ENCODE measurements around the gene CLIC4.

DNA sequence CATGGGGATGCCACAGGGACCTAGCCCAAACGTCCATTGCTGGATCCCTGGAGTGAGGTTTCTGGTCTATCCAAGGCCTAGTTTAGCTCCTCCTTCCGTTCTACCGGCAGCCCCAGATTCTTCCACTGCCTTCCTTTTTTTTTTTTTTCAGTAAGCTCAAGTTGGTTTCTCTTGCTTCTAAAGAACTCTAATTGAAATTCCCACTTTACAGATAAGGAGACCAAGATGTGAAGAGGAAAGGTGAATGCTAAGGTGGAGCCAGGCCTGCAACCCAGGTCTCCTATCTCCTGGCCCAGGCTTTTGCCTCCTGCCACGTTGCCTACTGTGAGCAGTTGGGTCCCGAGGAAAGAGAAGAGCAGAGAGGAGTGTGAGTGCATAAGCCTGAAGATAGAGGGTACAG is 31.5 kb upstream of the CLIC4 start:
- TF ChIP-seq ARNTL (CRISPR knock-in tag; IDR thresholded peaks at IDR 0.05; ENCODE audit: borderline replicate concordance, low read depth) = no peak
- TF ChIP-seq, protein P1, sequence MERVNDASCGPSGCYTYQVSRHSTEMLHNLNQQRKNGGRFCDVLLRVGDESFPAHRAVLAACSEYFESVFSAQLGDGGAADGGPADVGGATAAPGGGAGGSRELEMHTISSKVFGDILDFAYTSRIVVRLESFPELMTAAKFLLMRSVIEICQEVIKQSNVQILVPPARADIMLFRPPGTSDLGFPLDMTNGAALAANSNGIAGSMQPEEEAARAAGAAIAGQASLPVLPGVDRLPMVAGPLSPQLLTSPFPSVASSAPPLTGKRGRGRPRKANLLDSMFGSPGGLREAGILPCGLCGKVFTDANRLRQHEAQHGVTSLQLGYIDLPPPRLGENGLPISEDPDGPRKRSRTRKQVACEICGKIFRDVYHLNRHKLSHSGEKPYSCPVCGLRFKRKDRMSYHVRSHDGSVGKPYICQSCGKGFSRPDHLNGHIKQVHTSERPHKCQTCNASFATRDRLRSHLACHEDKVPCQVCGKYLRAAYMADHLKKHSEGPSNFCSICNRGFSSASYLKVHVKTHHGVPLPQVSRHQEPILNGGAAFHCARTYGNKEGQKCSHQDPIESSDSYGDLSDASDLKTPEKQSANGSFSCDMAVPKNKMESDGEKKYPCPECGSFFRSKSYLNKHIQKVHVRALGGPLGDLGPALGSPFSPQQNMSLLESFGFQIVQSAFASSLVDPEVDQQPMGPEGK (CRISPR knock-in tag; IDR thresholded peaks at IDR 0.05; ENCODE audit: borderline replicate concordance) = no peak
- no peak for TF ChIP-seq ZFP3 (CRISPR knock-in tag; IDR thresholded peaks at IDR 0.05)
- TF ChIP-seq, protein P2, sequence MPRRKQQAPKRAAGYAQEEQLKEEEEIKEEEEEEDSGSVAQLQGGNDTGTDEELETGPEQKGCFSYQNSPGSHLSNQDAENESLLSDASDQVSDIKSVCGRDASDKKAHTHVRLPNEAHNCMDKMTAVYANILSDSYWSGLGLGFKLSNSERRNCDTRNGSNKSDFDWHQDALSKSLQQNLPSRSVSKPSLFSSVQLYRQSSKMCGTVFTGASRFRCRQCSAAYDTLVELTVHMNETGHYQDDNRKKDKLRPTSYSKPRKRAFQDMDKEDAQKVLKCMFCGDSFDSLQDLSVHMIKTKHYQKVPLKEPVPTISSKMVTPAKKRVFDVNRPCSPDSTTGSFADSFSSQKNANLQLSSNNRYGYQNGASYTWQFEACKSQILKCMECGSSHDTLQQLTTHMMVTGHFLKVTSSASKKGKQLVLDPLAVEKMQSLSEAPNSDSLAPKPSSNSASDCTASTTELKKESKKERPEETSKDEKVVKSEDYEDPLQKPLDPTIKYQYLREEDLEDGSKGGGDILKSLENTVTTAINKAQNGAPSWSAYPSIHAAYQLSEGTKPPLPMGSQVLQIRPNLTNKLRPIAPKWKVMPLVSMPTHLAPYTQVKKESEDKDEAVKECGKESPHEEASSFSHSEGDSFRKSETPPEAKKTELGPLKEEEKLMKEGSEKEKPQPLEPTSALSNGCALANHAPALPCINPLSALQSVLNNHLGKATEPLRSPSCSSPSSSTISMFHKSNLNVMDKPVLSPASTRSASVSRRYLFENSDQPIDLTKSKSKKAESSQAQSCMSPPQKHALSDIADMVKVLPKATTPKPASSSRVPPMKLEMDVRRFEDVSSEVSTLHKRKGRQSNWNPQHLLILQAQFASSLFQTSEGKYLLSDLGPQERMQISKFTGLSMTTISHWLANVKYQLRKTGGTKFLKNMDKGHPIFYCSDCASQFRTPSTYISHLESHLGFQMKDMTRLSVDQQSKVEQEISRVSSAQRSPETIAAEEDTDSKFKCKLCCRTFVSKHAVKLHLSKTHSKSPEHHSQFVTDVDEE (CRISPR knock-in tag; IDR thresholded peaks at IDR 0.05) = no peak
- TF ChIP-seq SNAI2 (CRISPR knock-in tag; IDR thresholded peaks at IDR 0.05) = no peak
- no peak for TF ChIP-seq RARB (CRISPR knock-in tag; IDR thresholded peaks at IDR 0.05)
